A673 (cell line): Measurements from ENCODE around the gene RNH1. TPM values are rescaled to one million over a fixed set of nuclear protein-coding genes. Genes with fewer than 3 reads are reported as not detected.

ENCODE experiments used
- BruUV-seq: library from RNA; stranded (reverse); fragments of 400-500 nt; replicated peaks from 2 replicates; lab custom pipeline; 2021; lab: Mats Ljungman, UMichigan
- CTCF ChIA-PET: fragments of 300-600 bp; sonication (Branson Sonifier 250); formaldehyde crosslinking; loops from one replicate; lab custom pipeline; 2022; ENCODE audit warnings: antibody characterized with exemption; lab: Charles Lee
- POLR2A ChIA-PET: fragments of 300-600 bp; sonication (Branson Sonifier 250); formaldehyde crosslinking; loops from one replicate; lab custom pipeline; 2022; ENCODE audit warnings: antibody characterized with exemption; ENCODE audit not compliant: low non-redundant PET; lab: Charles Lee
- DNase-seq: peaks from one replicate; pipeline ENCODE4 v3.0.0-alpha.2; 2015; ENCODE audit warnings: low spot score
- H3K27ac ChIP-seq: fragments of 200-600 bp; sonication (generic); 2 replicates; pipeline ENCODE4 v1.5.1; 2016; ENCODE audit warnings: mixed run types, low read depth, mild to moderate bottlenecking, mixed read lengths, antibody characterized with exemption, low read length; ENCODE audit not compliant: poor library complexity, severe bottlenecking
- H3K27me3 ChIP-seq: fragments of 200-600 bp; sonication (generic); replicated peaks from 2 replicates; pipeline ENCODE4 v1.6.1; 2017; ENCODE audit warnings: mixed run types, low read depth, mild to moderate bottlenecking, mixed read lengths, antibody characterized with exemption, low read length; ENCODE audit not compliant: insufficient read depth, poor library complexity
- H3K36me3 ChIP-seq: fragments of 200-600 bp; sonication (generic); 2 replicates; pipeline ENCODE4 v1.6.1; 2016; ENCODE audit warnings: mixed run types, mild to moderate bottlenecking, mixed read lengths, antibody characterized with exemption, low read length; ENCODE audit not compliant: insufficient read depth, poor library complexity, severe bottlenecking
- H3K4me1 ChIP-seq: fragments of 200-600 bp; sonication (generic); 2 replicates; pipeline ENCODE4 v1.6.1; 2017; ENCODE audit warnings: mixed run types, mild to moderate bottlenecking, mixed read lengths, antibody characterized with exemption, low read length; ENCODE audit not compliant: insufficient read depth, poor library complexity, severe bottlenecking
- H3K4me3 ChIP-seq: fragments of 200-600 bp; sonication (generic); 2 replicates; pipeline ENCODE4 v1.5.1; 2016; ENCODE audit warnings: low read depth, mixed run types, mild to moderate bottlenecking, mixed read lengths, low read length; ENCODE audit not compliant: poor library complexity, severe bottlenecking
- H3K9me3 ChIP-seq: fragments of 200-600 bp; sonication (generic); 2 replicates; pipeline ENCODE4 v1.6.1; 2016; ENCODE audit warnings: mixed run types, low read depth, mild to moderate bottlenecking, mixed read lengths, antibody characterized with exemption, low read length; ENCODE audit not compliant: poor library complexity, severe bottlenecking
- EZH2 ChIP-seq: fragments of 200-600 bp; sonication (generic); IDR thresholded peaks from 2 replicates; pipeline ENCODE4 v1.6.1; 2017; ENCODE audit warnings: borderline replicate concordance, low read depth, mild to moderate bottlenecking, mixed read lengths, antibody characterized with exemption, low read length; ENCODE audit not compliant: poor library complexity, severe bottlenecking
- intact Hi-C: fragments of 100-400 bp; cut with micrococcal nuclease; formaldehyde crosslinking; loops from one replicate; pipeline ENCODE4 v1.10.0; 2022; ENCODE audit not compliant: unreplicated experiment
- total RNA-seq: library from RNA; stranded (reverse); gene quantifications from 2 replicates; pipeline ENCODE4 v1.2.3, GENCODE V29; 2021
- TF ChIP-seq, protein P1 (sequence below): fragments of 300-800, 200-600 bp; sonication (generic); conservative IDR thresholded peaks from 2 replicates; pipeline ENCODE4 v1.5.1; 2017; ENCODE audit warnings: low read depth, mild to moderate bottlenecking, antibody characterized with exemption, low read length, moderate library complexity, mixed read lengths

The RNH1 gene
- total RNA-seq, 1 experiment from 2014 or later = 95.4 TPM

DNA sequence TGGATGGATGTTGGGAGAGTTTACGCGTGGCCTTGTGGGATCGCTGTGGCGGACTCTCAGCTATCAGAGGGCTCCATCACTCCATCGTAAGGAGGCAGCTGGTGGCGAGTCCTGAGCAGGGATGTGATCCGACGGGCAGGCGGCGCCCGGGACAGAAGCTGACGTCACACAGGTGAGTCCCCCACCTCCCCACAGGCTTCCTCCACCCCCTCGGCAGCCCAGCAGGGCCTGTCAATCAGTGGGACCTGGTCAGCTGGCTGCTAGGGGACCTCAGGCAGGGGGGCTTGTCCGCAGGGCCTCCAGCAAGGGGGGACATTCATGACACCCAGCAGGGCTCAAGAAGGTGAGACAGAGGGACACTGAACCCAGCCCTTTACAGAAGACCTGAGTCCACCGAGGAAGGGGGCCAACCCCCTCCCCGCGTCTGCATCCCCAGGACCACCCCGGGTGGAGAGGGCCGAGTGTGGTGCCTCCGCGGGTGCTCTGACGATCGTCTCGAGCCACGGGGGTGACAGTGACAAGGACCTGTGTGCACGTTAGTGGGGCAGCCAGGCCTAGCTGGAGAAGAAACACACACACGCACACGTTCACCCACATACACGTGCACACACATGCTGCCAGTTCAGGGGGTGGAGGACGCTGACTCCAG lies 21.2 kb upstream of the RNH1 start:
- intact Hi-C loops = no loop called here
- Histone ChIP-seq H3K27ac (no peak overlapping the region), H3K4me1 (no peaks in the 10 kb centered on the region), H3K36me3 (peaks cover 14% of the 10 kb centered on the region), H3K27me3 (no peaks in the 10 kb centered on the region), H3K9me3 (no peaks in the 10 kb centered on the region), H3K4me3 (no peak overlapping the region)
- no TSS peak for BruUV-seq
- TF ChIP-seq, protein P1, sequence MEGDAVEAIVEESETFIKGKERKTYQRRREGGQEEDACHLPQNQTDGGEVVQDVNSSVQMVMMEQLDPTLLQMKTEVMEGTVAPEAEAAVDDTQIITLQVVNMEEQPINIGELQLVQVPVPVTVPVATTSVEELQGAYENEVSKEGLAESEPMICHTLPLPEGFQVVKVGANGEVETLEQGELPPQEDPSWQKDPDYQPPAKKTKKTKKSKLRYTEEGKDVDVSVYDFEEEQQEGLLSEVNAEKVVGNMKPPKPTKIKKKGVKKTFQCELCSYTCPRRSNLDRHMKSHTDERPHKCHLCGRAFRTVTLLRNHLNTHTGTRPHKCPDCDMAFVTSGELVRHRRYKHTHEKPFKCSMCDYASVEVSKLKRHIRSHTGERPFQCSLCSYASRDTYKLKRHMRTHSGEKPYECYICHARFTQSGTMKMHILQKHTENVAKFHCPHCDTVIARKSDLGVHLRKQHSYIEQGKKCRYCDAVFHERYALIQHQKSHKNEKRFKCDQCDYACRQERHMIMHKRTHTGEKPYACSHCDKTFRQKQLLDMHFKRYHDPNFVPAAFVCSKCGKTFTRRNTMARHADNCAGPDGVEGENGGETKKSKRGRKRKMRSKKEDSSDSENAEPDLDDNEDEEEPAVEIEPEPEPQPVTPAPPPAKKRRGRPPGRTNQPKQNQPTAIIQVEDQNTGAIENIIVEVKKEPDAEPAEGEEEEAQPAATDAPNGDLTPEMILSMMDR = no peak
- no peak for TF ChIP-seq EZH2
- POLR2A ChIA-PET = no interaction called here
- CTCF ChIA-PET = no interaction called here
- DNase-seq = no peak

DNA sequence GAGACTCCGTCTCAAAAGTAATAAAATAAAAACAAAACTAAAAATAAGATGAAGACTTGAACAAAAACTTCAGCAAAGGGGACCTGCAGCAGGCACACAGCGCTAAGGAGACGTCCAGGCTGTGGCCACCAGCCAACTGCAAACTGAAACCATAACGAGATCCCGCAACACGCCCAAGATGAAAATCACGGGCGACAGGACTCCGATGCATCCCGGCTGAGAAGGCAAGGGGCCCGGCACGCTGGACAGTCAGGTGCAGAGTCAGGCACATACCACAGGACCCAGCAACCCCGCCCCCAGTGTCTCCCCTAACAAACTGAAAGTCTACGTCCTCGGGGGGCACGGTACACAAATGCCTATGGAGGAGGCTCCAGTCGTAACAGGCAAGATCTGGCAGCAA lies 19.1 kb upstream of the RNH1 start:
- BruUV-seq = no TSS peak
- Histone ChIP-seq H3K27me3 (no peaks in the 10 kb centered on the region), H3K27ac (no peak overlapping the region), H3K4me1 (no peaks in the 10 kb centered on the region), H3K36me3 (no peaks in the 10 kb centered on the region), H3K4me3 (no peak overlapping the region), H3K9me3 (no peaks in the 10 kb centered on the region)
- CTCF ChIA-PET = no interaction called here
- TF ChIP-seq, protein P1 = no peak
- no peak for TF ChIP-seq EZH2
- no peak for DNase-seq
- intact Hi-C loops = no loop called here
- POLR2A ChIA-PET = no interaction called here

DNA sequence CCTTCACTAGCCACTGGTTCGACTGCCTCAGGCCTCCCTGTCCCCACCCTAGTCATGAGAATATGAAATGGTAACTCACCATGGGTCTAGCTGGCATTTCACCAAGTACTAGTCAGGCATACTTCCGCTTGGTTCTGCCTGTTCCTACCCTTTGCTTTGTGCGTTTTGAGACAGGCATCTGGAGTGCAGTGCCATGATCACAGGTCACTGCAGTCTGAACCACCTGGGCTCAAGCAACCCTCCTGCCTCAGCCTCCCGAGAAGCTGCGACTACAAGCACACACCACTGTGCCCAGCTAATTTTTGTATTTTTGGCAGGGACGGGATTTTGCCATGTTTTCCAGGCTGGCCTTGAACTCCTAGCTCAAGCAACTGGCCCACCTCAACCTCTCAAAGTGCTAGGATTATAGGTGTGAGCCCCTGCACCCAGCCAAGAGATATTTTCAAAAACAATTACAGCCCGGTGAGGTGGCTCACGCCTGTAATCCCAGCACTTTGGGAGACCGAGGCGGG lies 14.2 kb upstream of the RNH1 start:
- no peaks in the 10 kb centered on the region for H3K9me3 ChIP-seq
- H3K27ac ChIP-seq = no peak overlapping the region
- POLR2A ChIA-PET = no interaction called here
- intact Hi-C loops = no loop called here
- BruUV-seq = no TSS peak
- no peak for DNase-seq
- CTCF ChIA-PET = no interaction called here
- no peak for TF ChIP-seq EZH2
- TF ChIP-seq, protein P1 = no peak
- H3K4me1 ChIP-seq = no peaks in the 10 kb centered on the region
- H3K4me3 ChIP-seq = no peak overlapping the region
- H3K27me3 ChIP-seq = no peaks in the 10 kb centered on the region
- H3K36me3 ChIP-seq = no peaks in the 10 kb centered on the region
